PC-9 (cell line): ENCODE data around the gene NMB.

Experiments
- EZH2 ChIP-seq: fragments of 200-600 bp; sonication (generic); IDR thresholded peaks from 2 replicates; pipeline ENCODE4 v1.8.0; 2017; ENCODE audit warnings: antibody characterized with exemption, low read depth
- TF ChIP-seq, protein P1 (sequence below): fragments of 200-600 bp; sonication (generic); conservative IDR thresholded peaks from 2 replicates; pipeline ENCODE4 v1.6.1; 2017; ENCODE audit warnings: mixed run types, antibody characterized with exemption, mild to moderate bottlenecking, moderate library complexity

DNA sequence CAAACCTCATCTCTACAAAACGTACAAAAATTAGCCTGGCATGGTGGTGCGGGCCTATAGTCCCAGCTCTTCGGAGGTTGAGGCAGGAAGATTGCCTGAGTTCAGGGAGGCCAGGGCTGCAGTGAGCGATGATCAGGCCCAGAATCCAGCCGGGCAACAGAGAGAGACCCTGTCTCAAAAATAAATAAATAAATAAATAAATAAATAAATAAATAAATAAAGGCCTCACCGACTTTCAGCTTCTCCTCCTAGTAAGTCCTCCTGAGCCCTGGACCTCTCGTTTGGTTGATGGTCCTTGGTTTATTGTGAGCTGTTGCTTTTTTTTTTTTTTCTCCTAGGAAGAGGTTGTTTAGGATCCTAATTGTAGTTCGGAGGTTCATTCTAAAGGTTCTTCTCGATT lies 29.0 kb downstream of the NMB start:
- TF ChIP-seq, protein P1, sequence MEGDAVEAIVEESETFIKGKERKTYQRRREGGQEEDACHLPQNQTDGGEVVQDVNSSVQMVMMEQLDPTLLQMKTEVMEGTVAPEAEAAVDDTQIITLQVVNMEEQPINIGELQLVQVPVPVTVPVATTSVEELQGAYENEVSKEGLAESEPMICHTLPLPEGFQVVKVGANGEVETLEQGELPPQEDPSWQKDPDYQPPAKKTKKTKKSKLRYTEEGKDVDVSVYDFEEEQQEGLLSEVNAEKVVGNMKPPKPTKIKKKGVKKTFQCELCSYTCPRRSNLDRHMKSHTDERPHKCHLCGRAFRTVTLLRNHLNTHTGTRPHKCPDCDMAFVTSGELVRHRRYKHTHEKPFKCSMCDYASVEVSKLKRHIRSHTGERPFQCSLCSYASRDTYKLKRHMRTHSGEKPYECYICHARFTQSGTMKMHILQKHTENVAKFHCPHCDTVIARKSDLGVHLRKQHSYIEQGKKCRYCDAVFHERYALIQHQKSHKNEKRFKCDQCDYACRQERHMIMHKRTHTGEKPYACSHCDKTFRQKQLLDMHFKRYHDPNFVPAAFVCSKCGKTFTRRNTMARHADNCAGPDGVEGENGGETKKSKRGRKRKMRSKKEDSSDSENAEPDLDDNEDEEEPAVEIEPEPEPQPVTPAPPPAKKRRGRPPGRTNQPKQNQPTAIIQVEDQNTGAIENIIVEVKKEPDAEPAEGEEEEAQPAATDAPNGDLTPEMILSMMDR = no peak
- no peak for TF ChIP-seq EZH2
